ENCODE data around the gene FBXO15.

FBXO15 gene

GRCh38 chr18:74040459-74041332, 106.9 kb downstream of the FBXO15 start:
- peak in 1 of 2 experiments; percentile 7 for DNase-seq

GRCh38 chr18:74040008-74040407, 107.6 kb downstream of the FBXO15 start:
- no peak for DNase-seq

- DNase-seq: no peak
Observed at GRCh38 chr18:74029161-74029560, 118.5 kb downstream of the FBXO15 start.

All from NCI-H1930 (cell line).